K562 treated with DMSO at 1 percent for 12 hours (cell line): ENCODE results near the gene BBIP1. TPM values are rescaled to one million over a fixed set of nuclear protein-coding genes. Genes with fewer than 3 reads are reported as not detected.

Source experiments
- total RNA-seq: library from RNA; unstranded; fragments of 300-600 nt; gene quantifications from 2 replicates; pipeline ENCODE4 v1.2.3, GENCODE V29; 2022; ENCODE audit not compliant: insufficient read depth

The BBIP1 gene
- 10.1 and 13.1 TPM in 2 replicates for total RNA-seq

GRCh38 chr10:110918643-110919348 lies at the start of gene BBIP1:
Gene BBIP1, minus strand, starts transcription at chr10:110919180. Its CDS starts 1,023 bp downstream, at chr10:110918157.

GRCh38 chr10:110919349-110919931 lies 460 bp upstream of the BBIP1 start, which contains the start of gene SHOC2:
Gene SHOC2, plus strand, starts transcription at chr10:110919604. Its CDS starts 44,755 bp downstream, at chr10:110964359.

GRCh38 chr10:110871298-110872084 lies 47.5 kb downstream of the BBIP1 start, which contains the start of gene PDCD4:
Gene PDCD4, plus strand, starts transcription at chr10:110871928. Its CDS starts 4,100 bp downstream, at chr10:110876028.

Other genes with a start within 250 kb of the BBIP1 start
- gene PDCD4, start 47.3 kb downstream of the BBIP1 start, total RNA-seq = 12.2 and 44.1 TPM in 2 replicates
- gene SHOC2, start 424 bp upstream of the BBIP1 start, total RNA-seq = 5.3 and 15.4 TPM in 2 replicates
- not detected in 2 replicates for gene ADRA2A, start 157.8 kb upstream of the BBIP1 start, total RNA-seq